ENCODE measurements around the gene CNTN1. TPM values are rescaled to one million over a fixed set of nuclear protein-coding genes. Genes with fewer than 3 reads are reported as not detected.

Gene CNTN1
- total and polyA plus RNA-seq, 10 of the 15 experiments (the other 5 are each of a cell fraction or from before 2014, with no cell fraction given), result 0.06 to 0.14 TPM; not detected in 8

- Histone ChIP-seq H3K4me3 (no peak overlapping the region), H4K20me1 (ENCODE audit: control insufficient read depth, insufficient read depth) (no peaks in the 10 kb centered on the region), H3K36me3 (ENCODE audit: control insufficient read depth in 2 of 2, insufficient read depth in 2 of 2, low read length in 1 of 2) (no peaks in the 10 kb centered on the region), H3K4me2 (ENCODE audit: control insufficient read depth, insufficient read depth) (no peak overlapping the region), H3K9me3 (replicated peaks; ENCODE audit: control insufficient read depth, insufficient read depth, low read length) (no peaks in the 10 kb centered on the region), H3K9ac (ENCODE audit: control insufficient read depth, insufficient read depth, low read length) (no peak overlapping the region), H2AFZ (ENCODE audit: control insufficient read depth, low read depth, low read length) (no peak overlapping the region), H3K4me1 (ENCODE audit: control insufficient read depth, insufficient read depth, low read length) (no peaks in the 10 kb centered on the region), H3K79me2 (ENCODE audit: control insufficient read depth, insufficient read depth, low read length) (no peaks in the 10 kb centered on the region), H3K27ac (ENCODE audit: control insufficient read depth, insufficient read depth) (no peak overlapping the region), H3K27me3 (replicated peaks in 1 of 2; ENCODE audit: control insufficient read depth in 2 of 2, insufficient read depth in 2 of 2, low read length in 1 of 2) (no peaks in the 10 kb centered on the region)
- DNase-seq (ENCODE audit: low read depth, low spot score) (no peak), FAIRE-seq (no peak), ATAC-seq (no peak)
- ChIA-PET CTCF (no interaction called here), POLR2A (no interaction called here), SMC1A (ENCODE audit: uncharacterized antibody, unreplicated experiment) (interaction anchor here (1.2 kb wide), 1 partner anchor 16 kb away, joined by 3 read pairs; no protein-coding TSS in a partner anchor), RAD21 (ENCODE audit: unreplicated experiment) (no interaction called here)
- intact Hi-C loops (cut with micrococcal nuclease; ENCODE audit: unreplicated experiment), result no loop called here
- in situ Hi-C loops (cut with MboI), result no loop called here
- WGBS (ENCODE audit: insufficient coverage, insufficient replicate concordance, low lambda C conversion rate, missing lambda C conversion rate), result 0% methylated on average over 1 of the region's 1 CpG
- BruUV-seq (replicated peaks), result no TSS peak
- TF ChIP-seq RELB (IDR thresholded peaks at IDR 0.05; ENCODE audit: low read depth) (no peak), PAX8 (IDR thresholded peaks at IDR 0.05) (no peak), HCFC1 (IDR thresholded peaks at IDR 0.05; ENCODE audit: low read length) (no peak), TARDBP (IDR thresholded peaks at IDR 0.05; ENCODE audit: borderline replicate concordance) (no peak), SKIL (IDR thresholded peaks at IDR 0.05; ENCODE audit: low read depth, poor library complexity, severe bottlenecking) (no peak), TAF1 (IDR thresholded peaks at IDR 0.05; ENCODE audit: borderline replicate concordance, low read depth, low read length) (no peak), YY1 (IDR thresholded peaks at IDR 0.05; ENCODE audit: low read depth, low read length) (no peak), ZNF207 (IDR thresholded peaks at IDR 0.05; ENCODE audit: borderline replicate concordance) (no peak), KDM1A (IDR thresholded peaks at IDR 0.05; ENCODE audit: borderline replicate concordance) (no peak), YBX1 (IDR thresholded peaks at IDR 0.05) (no peak), ZNF384 (IDR thresholded peaks at IDR 0.05; ENCODE audit: borderline replicate concordance, low read depth, low read length) (no peak), MTA3 (IDR thresholded peaks at IDR 0.05; ENCODE audit: borderline replicate concordance, low read length) (no peak), BCL11A (IDR thresholded peaks at IDR 0.05; ENCODE audit: low read depth, low read length) (no peak), MXI1 (IDR thresholded peaks at IDR 0.05; ENCODE audit: low read depth, low read length) (no peak), FOS (IDR thresholded peaks at IDR 0.05; ENCODE audit: borderline replicate concordance, extremely low read depth, insufficient read length) (no peak), NFYA (IDR thresholded peaks at IDR 0.05; ENCODE audit: borderline replicate concordance, low read depth, low read length) (no peak)
- TF ChIP-seq, protein P1, sequence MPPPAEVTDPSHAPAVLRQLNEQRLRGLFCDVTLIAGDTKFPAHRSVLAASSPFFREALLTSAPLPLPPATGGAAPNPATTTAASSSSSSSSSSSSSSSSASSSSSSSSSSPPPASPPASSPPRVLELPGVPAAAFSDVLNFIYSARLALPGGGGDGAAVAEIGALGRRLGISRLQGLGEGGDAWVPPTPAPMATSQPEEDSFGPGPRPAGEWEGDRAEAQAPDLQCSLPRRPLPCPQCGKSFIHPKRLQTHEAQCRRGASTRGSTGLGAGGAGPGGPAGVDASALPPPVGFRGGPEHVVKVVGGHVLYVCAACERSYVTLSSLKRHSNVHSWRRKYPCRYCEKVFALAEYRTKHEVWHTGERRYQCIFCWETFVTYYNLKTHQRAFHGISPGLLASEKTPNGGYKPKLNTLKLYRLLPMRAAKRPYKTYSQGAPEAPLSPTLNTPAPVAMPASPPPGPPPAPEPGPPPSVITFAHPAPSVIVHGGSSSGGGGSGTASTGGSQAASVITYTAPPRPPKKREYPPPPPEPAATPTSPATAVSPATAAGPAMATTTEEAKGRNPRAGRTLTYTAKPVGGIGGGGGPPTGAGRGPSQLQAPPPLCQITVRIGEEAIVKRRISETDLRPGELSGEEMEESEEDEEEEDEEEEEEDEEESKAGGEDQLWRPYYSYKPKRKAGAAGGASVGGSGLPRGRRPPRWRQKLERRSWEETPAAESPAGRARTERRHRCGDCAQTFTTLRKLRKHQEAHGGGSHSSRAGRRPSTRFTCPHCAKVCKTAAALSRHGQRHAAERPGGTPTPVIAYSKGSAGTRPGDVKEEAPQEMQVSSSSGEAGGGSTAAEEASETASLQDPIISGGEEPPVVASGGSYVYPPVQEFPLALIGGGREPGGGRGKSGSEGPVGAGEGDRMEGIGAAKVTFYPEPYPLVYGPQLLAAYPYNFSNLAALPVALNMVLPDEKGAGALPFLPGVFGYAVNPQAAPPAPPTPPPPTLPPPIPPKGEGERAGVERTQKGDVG (CRISPR knock-in tag; IDR thresholded peaks at IDR 0.05), result no peak
Observed at GRCh38 chr12:40668099-40668529, 24.1 kb upstream of the CNTN1 start.
